GM21423 (cell line): ENCODE measurements around the gene FUBP1.
"Not testable (repeated sequence)": the region's sequence is repeated elsewhere in the genome, so short reads cannot be mapped to it uniquely, and the experiment has no call there.

Experiments
- ATAC-seq: cut with Tn5 transposase; IDR thresholded peaks from one replicate; pipeline ENCODE4 v1.9.1; 2021; ENCODE audit warnings: mild to moderate bottlenecking, moderate library complexity; ENCODE audit not compliant: unreplicated experiment

FUBP1 gene

GRCh38 chr1:77978969-77979876 lies at the start of gene FUBP1:
FUBP1 (minus strand) TSS chr1:77979072; CDS start chr1:77979004, 68 bp downstream.
- ATAC-seq, result peak; percentile 73

GRCh38 chr1:78021134-78021533 lies 42.3 kb upstream of the FUBP1 start:
- not testable (repeated sequence) for ATAC-seq

- ATAC-seq, result no peak
Observed at GRCh38 chr1:78019024-78019423, 40.2 kb upstream of the FUBP1 start.

GRCh38 chr1:78015148-78015547 lies 36.3 kb upstream of the FUBP1 start:
- ATAC-seq, result no peak

- no peak for ATAC-seq
Observed at GRCh38 chr1:78011050-78011449, 32.2 kb upstream of the FUBP1 start.

GRCh38 chr1:78009836-78010235 lies 31.0 kb upstream of the FUBP1 start:
- ATAC-seq, result no peak

- no peak for ATAC-seq
Observed at GRCh38 chr1:78009276-78009675, 30.4 kb upstream of the FUBP1 start.

GRCh38 chr1:78007677-78008341 lies 28.9 kb upstream of the FUBP1 start:
- ATAC-seq, result no peak

GRCh38 chr1:78006521-78006920 lies 27.6 kb upstream of the FUBP1 start:
- no peak for ATAC-seq

- no peak for ATAC-seq
Observed at GRCh38 chr1:78005755-78006154, 26.9 kb upstream of the FUBP1 start.

GRCh38 chr1:78005448-78005722 lies 26.5 kb upstream of the FUBP1 start:
- no peak for ATAC-seq

GRCh38 chr1:78004719-78005447 lies 26.0 kb upstream of the FUBP1 start, which contains the start of gene DNAJB4:
DNAJB4 (plus strand) TSS chr1:78004939; CDS start chr1:78005111, 172 bp downstream.
- ATAC-seq, result peak; percentile 98

GRCh38 chr1:78003882-78004718 lies 25.2 kb upstream of the FUBP1 start:
- ATAC-seq, result peak; percentile 44

- ATAC-seq, result no peak
Observed at GRCh38 chr1:78003070-78003746, 24.3 kb upstream of the FUBP1 start.

GRCh38 chr1:78000536-78000935 lies 21.7 kb upstream of the FUBP1 start:
- not testable (repeated sequence) for ATAC-seq

- no peak for ATAC-seq
Observed at GRCh38 chr1:77996734-77997133, 17.9 kb upstream of the FUBP1 start.

GRCh38 chr1:77994117-77994705 lies 15.3 kb upstream of the FUBP1 start:
- no peak for ATAC-seq

GRCh38 chr1:77991638-77992037 lies 12.8 kb upstream of the FUBP1 start:
- no peak for ATAC-seq

- ATAC-seq, result no peak
Observed at GRCh38 chr1:77990629-77991204, 11.8 kb upstream of the FUBP1 start.
